OCI-LY3 (cell line): ENCODE measurements around the gene FAM135A.

Experiments used
- CTCF ChIP-seq: fragments of 200-600, 300-600 bp; sonication (generic); IDR thresholded peaks from 2 replicates; pipeline ENCODE4 v1.5.1; 2014; ENCODE audit warnings: antibody characterized with exemption, low read length, low read depth
- EZH2phosphoT487 ChIP-seq: fragments of 200-600 bp; shearing (Covaris generic); IDR thresholded peaks from 2 replicates; pipeline ENCODE4 v1.6.1; 2018; ENCODE audit warnings: antibody characterized with exemption, mixed run types, low read depth

GRCh38 chr6:70537266-70537665, 124.0 kb downstream of the FAM135A start:
- TF ChIP-seq CTCF (no peak), EZH2phosphoT487 (no peak)
